ENCODE results near the gene PPP1R3C.

PPP1R3C gene

GRCh38 chr10:91629715-91630549 lies 2.9 kb downstream of the PPP1R3C start:
- DNase-seq (ENCODE audit: low read depth in 2 of 2), result no peak

- no peak for DNase-seq (ENCODE audit: low read depth in 2 of 2)
These were observed 4.5 kb downstream of the PPP1R3C start for GRCh38 chr10:91628383-91628782.

- no peak for DNase-seq (ENCODE audit: low read depth in 2 of 2)
These were observed 5.3 kb downstream of the PPP1R3C start for GRCh38 chr10:91627344-91628102.

DNA sequence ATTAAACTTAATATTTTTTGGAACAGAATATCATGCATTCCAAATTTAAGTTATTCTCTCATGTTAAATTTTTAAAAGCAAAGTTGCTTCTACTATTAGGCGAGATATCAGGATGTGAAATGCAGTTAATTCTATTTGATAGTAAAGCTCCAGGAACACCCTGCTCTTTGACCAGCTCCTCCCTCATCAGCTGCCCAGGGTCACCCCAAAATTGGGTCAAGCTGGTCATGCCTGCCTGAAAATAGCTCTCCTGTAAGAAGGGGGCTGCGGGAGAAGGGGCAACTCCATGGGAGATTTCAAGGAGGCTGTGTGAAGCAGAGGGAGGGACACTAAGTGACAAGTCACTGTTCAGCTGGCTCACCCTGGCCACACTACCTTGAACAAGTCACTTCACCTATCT lies 5.9 kb downstream of the PPP1R3C start:
- no peak for DNase-seq (ENCODE audit: low read depth in 2 of 2)

GRCh38 chr10:91624633-91625032 lies 8.2 kb downstream of the PPP1R3C start:
- no peak for DNase-seq (ENCODE audit: low read depth in 2 of 2)

- DNase-seq (ENCODE audit: low read depth in 2 of 2), result no peak
These were observed 10.3 kb downstream of the PPP1R3C start for GRCh38 chr10:91622601-91623000.

DNA sequence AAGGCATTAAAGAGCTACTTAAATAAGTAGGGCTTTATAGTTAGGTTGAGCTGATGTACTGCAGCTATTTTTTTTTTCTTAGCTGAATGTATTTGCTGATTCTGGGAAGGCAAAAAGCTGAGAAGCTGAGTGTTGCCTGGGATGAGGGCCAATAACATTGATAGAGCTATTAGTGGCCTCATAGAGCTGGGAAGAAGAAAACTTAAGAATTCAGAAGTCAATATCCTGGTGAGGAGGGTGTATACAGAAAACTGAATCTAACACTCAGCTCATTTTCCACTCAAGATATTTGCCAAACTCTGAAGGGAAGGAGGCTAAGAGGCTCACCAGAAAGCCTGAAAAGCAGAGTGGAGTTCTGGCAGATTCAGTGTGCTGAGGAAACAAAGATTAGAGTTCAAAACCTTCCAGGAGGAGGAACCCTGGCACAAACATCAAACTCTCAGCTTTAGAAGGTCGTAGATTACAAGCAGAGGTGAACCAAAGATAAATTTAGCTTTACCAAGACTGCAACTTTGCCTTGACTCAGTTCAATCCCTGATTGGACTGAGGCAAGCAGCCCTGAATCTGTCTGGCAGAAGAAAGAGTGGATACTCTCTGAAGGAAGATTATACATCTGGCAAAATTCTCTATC lies 11.3 kb downstream of the PPP1R3C start:
- DNase-seq (ENCODE audit: low read depth in 2 of 2), result no peak

DNA sequence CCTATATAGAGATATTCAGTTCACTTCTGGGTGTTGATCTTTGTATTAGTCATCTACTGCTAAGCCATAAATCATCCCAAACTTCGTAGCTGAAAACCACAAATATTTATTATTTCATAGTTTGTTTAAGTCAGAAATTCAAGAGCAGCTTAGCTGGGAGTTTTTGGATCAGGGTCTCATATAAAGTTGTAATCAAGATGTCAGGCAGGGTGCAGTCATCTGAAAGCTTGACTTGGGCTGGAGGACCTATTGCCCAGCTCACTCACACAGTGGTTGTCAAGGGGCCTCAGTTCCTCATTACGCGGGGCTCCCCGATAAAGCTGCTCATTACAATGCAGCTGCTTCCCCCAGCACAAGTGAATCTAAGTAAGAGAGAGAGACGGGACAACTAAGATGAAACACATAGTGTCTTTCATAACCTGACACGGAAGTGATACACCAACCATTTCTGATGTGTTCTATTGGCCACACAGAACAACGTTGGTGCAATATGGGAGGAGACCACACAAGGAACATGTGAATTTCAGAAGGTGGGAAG lies 15.7 kb downstream of the PPP1R3C start:
- no peak for DNase-seq (ENCODE audit: low read depth in 2 of 2)

- no peak for DNase-seq (ENCODE audit: low read depth in 2 of 2)
These were observed 16.7 kb downstream of the PPP1R3C start for GRCh38 chr10:91616137-91616536.

GRCh38 chr10:91614225-91614624 lies 18.6 kb downstream of the PPP1R3C start:
- no peak for DNase-seq (ENCODE audit: low read depth in 2 of 2)

DNA sequence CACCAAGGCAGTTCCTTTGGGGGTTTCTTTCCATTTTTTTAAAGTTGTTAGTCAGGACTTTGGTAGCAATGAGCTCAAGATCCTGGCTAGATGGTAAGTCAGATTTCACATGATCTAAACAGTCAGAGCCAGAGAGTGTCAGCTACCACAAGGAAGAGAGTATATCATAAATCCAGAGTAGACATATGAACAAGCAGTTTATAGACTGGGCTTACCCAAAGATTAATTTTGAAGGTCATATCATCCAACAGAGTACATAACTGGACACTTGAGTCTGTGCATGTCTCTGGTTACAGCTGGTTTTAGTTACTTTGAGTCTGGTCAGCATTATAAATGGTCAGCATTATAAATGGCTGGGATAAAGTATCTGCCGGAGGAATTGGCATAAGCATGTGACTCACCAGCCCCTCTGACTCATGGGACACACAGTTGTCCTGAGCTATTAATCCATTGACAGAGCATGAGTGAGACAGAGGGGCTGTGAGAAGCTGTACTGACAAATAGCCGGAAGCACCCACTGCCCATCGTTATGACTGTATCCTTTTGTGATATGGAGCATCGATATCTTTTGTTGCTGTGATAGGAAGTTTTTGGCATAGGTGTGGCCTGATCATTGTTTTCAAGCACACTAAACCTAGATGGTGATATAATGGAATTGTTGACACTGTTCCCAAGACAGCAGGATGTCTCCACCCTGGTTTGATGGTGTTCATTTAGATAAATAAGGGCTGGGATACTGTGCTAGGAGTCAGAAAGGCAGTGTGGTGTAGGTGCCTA lies 19.3 kb downstream of the PPP1R3C start:
- DNase-seq (ENCODE audit: low read depth in 2 of 2), result no peak

DNA sequence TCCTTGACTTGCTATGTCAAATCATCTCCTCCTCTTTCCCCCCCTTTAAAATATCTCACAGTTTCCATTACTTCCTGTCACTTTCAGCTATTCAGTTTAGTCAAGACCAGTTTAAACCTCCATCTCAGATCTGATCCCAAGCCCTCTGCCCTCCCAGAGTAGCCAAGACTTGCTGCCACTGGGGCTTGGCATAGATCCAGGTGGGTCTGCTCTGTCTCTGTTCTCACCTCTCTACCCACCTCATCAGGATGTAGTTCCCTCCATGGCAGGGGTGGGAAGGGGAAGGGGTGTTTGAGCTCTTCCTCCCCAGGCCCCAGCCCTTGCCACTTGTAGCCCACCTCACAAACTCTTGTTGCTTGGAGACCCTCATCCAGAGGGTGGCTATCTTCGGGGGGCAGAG lies 22.0 kb downstream of the PPP1R3C start:
- no peak for DNase-seq (ENCODE audit: low read depth in 2 of 2)

DNA sequence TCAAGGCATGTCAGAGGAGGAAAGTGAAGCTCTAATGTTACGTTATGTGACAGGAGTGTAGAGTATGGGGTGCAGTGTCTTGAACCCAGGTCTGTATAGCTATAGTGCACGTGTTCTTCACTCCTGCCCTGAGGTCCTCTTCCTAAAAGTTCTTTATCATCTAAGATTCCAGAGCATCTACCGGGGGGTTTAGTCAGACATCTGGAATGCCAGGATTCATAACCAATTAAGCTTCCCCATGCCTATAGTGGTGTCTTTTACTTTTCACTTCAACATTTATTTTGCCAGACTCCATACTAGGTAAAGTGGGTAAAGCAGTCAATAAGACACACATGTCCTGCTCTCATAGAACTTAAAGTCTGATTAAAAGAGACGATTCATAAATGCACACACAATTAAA lies 22.4 kb downstream of the PPP1R3C start:
- DNase-seq (ENCODE audit: low read depth in 2 of 2), result no peak

GRCh38 chr10:91607646-91608403 lies 25.0 kb downstream of the PPP1R3C start:
- no peak for DNase-seq (ENCODE audit: low read depth in 2 of 2)

GRCh38 chr10:91605968-91606367 lies 26.9 kb downstream of the PPP1R3C start:
- DNase-seq (ENCODE audit: low read depth in 2 of 2), result no peak

GRCh38 chr10:91604553-91605534 lies 28.0 kb downstream of the PPP1R3C start:
- DNase-seq (ENCODE audit: low read depth in 2 of 2), result no peak

DNA sequence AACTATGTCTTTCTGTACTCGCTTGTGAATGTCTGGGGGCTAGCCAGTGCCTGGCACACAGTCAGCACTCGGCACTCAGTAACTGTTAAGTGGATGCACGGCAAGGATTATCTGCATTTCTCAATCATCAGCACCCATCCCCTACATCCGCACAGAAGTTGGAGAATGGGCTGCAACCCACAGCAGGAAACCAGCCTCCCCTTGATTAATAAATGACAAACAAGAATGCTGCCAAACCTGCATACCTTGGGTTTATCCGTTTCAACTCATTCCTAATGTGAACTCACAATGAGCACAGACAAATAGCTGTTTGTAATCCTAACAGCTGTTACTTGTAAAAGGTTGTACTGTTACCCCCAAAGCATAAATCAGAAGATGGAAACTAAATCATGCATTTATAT lies 28.9 kb downstream of the PPP1R3C start:
- no peak for DNase-seq (ENCODE audit: low read depth in 2 of 2)

DNA sequence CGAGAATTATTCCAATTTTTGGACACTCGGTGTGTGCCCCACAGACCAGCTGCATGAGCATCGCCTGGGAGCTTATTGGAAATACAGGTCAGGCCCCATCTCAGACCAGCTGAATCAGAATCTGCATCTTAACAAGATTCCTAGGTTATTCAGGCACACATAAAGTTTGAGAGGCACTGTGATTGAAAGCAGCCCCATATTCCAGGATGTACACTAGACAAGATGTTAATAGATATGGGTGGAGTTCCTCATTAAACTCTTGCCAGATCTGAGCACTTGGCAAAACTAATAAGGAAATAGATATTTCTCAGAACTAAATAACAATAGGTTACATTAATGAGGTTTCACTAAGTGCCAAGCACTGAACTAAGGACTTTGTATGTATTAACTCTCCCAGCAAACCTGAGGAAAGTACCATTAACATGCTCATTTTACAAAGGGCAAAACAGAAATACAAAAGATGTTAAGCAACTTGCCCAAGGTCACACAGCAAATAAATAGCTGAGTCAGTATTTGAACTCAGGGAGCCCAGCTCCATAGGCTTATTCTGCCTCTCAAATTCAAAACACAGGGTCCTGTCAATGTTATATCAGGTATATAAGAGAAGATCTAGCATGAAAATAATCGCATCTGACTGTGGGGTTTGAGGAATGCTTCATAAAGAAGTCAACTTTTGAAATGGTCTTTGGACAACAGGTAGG lies 29.9 kb downstream of the PPP1R3C start:
- DNase-seq (ENCODE audit: low read depth in 2 of 2), result no peak

- no peak for DNase-seq (ENCODE audit: low read depth in 2 of 2)
These were observed 30.4 kb downstream of the PPP1R3C start for GRCh38 chr10:91602449-91602848.

Measured in activated CD4-positive, alpha-beta T cell treated with anti-CD3 and anti-CD28 coated beads for 24 hours (primary cell).